ENCODE data around the gene ACAD11.
"Not testable (repeated sequence)": the region's sequence is repeated elsewhere in the genome, so short reads cannot be mapped to it uniquely, and the experiment has no call there.

The ACAD11 gene

GRCh38 chr3:132598181-132598580, 61.4 kb downstream of the ACAD11 start:
- DNase-seq (ENCODE audit: low spot score) = no peak

DNA sequence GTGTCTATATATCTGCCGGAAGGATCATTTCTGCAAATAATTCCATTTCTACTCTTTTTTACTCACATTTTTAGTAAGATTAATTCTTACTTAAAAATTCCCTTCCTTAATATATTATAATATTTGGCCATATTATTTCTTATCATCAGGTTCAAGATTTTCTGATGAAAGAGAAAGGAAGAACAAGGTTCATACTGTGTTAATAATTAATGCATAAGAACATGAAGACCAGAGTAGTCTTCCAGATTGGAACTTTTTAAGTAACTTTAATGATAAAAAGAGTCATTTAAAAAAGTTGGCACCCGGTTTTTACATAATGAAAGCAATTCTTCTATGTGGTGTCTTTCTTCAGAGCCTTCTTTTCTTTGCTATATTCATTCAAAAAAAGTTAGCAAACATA, 61.9 kb downstream of the ACAD11 start:
- DNase-seq (ENCODE audit: low spot score) = no peak

DNA sequence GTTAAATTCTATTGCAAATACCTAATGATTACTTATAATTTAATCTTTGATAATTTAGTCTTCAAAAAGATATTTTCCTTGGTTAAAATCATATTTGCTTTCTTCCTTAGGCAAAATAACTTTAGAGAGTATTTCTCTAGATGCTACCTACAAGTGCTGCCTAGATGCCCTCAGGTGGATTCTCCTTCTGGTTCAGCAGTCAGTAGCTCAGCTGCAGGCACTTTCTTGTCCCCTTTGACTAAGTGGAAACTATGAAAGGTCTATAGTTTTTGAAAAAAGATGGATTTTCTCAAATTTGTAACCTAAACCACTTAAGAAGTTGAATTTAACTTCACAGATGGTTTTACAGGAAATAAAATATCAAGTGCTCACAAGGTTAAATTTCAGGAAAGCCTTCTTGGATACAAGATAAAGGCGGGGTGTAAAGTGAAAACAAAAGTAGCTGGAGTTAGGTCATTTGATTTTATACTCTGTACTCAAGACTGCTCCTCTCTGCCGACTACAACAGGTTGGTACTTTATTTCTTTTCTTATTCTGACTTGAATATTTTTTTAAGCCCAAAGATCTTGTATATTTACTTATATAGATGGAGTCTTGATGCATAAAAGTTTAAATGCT, 62.7 kb downstream of the ACAD11 start, which contains the start of gene ACKR4:
ACKR4 (plus strand) TSS at position 455 of the 618 bp plus-strand sequence. CDS start 3,128 bp downstream, outside the sequence.
- DNase-seq (ENCODE audit: low spot score) = no peak

- no peak for DNase-seq (ENCODE audit: low spot score)
Observed at GRCh38 chr3:132596326-132596725, 63.3 kb downstream of the ACAD11 start.

DNA sequence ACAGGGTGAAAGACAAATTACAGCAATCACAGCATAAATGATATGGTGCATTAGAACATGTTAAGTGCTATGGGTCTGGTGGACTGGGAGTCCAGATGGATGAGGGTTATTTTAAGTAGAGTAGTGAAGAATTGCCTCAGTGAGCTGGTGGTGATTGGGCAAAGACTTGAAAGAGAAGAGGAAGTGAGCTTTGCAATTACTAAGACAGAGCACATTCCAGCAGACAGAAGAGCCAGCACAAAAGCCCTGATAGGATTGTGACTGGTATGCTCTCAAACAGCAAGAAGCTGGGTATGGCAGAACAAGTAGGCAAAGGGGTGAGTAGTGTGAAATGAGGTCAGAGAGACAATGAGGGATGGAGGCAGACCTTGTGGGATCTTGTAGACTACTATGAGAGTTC, 64.6 kb downstream of the ACAD11 start:
- peak; percentile 2 for DNase-seq (ENCODE audit: low spot score)

GRCh38 chr3:132594498-132594897, 65.1 kb downstream of the ACAD11 start:
- no peak for DNase-seq (ENCODE audit: low spot score)

DNA sequence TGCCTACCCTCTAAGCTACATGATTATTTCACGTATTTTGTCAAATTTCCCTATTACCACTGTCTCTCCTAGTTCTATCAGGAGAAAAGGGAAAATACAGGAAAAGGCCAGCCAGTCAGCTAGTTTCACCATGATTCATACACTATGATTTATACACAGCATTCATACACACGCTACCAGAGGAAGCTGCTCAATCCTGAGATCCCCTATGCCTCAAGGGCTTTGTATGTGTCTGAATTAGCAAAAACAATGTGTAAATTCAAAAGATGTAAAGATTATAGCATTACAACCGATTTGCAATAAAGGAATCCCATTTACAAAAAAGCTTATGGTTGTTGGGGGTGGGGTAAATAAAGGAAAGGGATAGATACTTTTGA, 65.7 kb downstream of the ACAD11 start:
- peak; percentile 55 for DNase-seq (ENCODE audit: low spot score)

GRCh38 chr3:132593241-132593946, 66.2 kb downstream of the ACAD11 start:
- DNase-seq (ENCODE audit: low spot score) = no peak

- no peak for DNase-seq (ENCODE audit: low spot score)
Observed at GRCh38 chr3:132592216-132592615, 67.4 kb downstream of the ACAD11 start.

GRCh38 chr3:132587401-132587800, 72.2 kb downstream of the ACAD11 start:
- DNase-seq (ENCODE audit: low spot score) = no peak

DNA sequence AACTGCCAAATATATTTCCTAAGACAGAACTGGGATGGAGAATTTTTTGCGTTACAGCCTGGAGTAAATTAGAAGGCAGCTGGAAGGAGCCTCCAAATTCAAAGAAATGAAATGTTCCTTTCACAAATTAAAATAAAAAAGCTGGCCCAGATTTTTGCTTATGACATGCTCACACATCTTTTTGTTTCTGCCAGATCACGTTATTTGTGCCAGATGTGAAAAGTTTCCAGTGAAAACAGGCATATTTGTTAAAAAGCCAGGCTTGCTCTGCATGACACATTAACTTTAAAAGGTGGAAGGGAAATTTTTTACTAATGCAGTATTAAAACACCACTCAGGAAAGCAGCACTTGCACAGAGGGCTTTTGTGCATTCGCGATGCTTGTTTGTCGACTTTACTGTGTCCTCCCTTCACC, 85.8 kb downstream of the ACAD11 start:
- no peak for DNase-seq (ENCODE audit: low spot score)

GRCh38 chr3:132570016-132570415, 89.6 kb downstream of the ACAD11 start:
- no peak for DNase-seq (ENCODE audit: low spot score)

- DNase-seq (ENCODE audit: low spot score) = no peak
Observed at GRCh38 chr3:132569580-132569979, 90.0 kb downstream of the ACAD11 start.

DNA sequence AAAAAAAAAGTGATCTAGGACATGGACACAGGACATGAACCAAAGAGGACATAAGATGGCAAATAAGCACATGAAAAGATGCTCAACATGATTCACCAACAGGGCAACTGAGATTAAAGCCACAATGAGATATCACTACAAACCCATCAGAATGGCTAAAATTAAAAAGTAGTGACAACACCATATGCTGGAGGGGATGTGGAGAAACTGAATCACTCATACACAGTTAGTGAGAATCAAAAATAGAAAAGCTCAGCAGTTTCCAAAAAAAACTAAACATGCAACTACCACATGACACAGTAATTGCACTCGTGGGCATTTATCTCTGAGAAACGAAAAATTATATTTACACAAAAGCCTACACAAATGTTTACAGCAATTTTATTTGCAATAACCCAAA, 90.5 kb downstream of the ACAD11 start:
- DNase-seq (ENCODE audit: low spot score) = no peak

- DNase-seq (ENCODE audit: low spot score) = no peak
Observed at GRCh38 chr3:132568422-132568821, 91.2 kb downstream of the ACAD11 start.

- DNase-seq (ENCODE audit: low spot score) = no peak
Observed at GRCh38 chr3:132564070-132564465, 95.5 kb downstream of the ACAD11 start.

DNA sequence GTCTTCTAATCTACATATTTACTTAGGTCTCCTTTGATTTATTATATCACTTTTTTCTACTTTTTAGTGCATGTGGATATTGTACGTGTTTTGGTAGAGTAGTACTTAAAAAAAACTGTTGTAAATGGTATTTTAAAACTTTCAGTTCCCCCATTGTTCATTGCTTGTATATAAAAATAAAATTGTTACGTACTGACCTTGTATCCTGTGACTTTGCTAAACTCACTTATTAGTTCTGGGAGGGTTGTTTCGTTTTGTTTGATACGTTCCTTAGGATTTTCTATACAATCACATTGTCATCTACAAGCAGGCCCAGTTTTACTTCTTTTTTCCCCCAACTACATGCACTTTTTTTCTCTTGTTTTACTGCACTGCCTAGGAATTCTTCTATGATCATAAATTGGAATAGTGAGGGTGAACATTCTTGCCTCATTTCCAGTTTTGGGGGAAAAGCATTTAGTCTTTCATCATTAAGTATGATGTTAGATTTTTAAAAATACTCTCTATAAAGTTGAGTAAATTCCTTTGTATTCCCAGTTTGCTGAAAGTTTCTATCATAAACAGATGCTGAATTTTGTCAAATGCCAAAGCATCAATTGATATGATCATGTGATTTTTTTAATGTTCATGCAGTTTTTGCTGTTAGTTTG, 96.1 kb downstream of the ACAD11 start:
- DNase-seq (ENCODE audit: low spot score) = no peak

DNA sequence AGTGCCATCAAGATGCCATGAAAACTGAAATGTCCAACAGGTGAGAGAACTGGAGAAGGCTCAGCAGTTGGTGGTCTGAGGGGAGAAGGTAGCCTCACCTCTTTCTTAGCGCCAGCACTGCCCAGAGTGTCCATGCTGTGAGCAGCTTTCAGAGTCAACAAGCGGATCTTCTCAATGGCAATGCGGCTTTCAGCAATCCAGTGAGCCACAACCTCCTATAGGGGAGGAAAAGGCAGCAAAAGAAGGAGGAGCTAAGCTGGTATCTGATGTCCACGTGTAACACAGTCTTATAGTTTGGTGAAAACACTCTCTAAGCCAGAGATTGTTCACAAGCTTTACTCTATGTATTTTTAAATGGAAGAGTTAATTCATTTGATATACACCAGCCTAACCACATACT, 98.6 kb downstream of the ACAD11 start:
- DNase-seq (ENCODE audit: low spot score) = no peak

DNA sequence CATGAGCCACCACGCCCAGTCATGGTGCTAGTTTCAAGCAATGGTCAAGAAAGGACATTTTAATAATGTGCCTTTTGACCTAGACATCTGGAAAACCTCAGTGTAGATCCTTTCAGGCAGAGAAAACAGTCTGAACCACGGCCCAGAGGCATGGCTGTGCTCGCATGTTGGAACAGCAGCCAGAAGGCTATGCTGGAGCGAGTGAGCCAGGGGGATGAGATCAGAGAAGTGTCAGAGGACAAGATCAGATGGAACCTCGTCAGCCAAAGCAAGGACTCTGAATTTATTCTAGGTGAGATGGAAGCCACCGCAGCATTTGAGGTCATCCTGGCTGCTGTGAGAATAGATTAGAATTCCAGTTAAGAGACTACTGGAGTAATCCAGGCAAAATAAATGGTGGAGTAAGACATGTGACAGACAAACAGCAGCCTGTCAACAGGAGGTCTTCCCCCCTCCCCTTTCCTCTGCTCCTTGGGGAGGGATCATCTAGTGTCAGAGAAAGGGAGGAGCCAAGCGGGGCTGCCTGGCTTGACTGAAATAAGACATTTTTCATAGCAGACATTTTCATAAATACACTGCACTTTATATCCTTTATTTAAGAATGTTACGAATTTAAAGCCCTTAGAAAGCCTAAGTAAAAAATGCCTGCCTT, 103.0 kb downstream of the ACAD11 start:
- no peak for DNase-seq (ENCODE audit: low spot score)

DNA sequence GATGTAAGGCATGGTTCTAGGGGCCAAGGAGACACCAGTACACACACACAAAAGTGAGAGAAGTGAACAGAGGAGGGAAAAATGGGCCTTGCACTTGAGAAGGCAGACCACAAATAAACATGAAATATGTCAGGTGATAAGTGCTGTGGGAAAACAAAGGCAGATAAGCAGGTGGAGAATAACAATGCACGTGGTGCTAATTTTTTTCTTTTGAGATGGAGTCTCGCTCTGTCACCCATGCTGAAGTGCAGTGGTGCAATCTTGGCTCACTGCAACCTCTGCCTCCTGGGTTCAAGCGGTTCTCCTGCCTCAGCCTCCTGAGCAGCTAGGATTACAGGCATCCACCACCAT, 103.6 kb downstream of the ACAD11 start:
- DNase-seq (ENCODE audit: low spot score) = not testable (repeated sequence)

DNA sequence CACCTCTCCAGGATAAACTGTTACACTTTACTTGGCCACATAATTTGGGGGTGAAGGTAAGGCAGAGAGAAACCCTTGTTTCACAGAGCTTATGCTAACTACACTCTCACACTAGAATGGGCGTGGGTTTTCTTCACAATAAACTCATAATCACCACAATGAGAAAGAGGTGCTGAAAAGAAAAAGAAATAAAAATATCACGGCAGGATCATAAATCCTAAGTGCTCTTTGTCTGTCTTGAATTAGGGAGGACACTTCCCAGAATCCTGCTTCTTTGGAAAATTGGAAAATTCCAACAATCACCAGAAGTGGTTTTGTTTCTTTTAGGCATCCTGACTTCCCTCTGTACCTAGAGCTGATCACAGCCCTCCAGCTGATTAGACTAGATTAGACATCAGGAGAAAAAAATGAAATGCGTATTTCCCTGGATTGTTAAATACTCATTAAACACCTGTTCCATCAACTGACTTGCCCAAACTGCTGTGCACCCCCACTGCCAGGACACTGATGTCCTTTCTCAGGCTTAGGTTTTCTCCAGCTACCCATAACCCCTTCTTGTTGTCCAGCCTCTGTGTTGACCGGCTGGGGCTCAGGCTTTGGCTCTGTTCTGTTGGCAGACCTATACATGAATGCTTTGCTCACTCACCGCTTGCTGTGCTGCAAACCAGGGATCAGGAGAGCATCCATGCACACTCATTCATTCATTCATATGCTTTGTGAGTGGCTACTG, 104.1 kb downstream of the ACAD11 start:
- DNase-seq (ENCODE audit: low spot score) = no peak

- DNase-seq (ENCODE audit: low spot score) = no peak
Observed at GRCh38 chr3:132554437-132554836, 105.2 kb downstream of the ACAD11 start.

All from hepatic stellate cell (primary cell).